A673 (cell line): ENCODE results near the gene TEX51. TPM values are rescaled to one million over a fixed set of nuclear protein-coding genes. Genes with fewer than 3 reads are reported as not detected.

Experiments used
- BruUV-seq: library from RNA; stranded (reverse); fragments of 400-500 nt; replicated peaks from 2 replicates; lab custom pipeline; 2021; lab: Mats Ljungman, UMichigan
- CTCF ChIA-PET: fragments of 300-600 bp; sonication (Branson Sonifier 250); formaldehyde crosslinking; loops from one replicate; lab custom pipeline; 2022; ENCODE audit warnings: antibody characterized with exemption; lab: Charles Lee
- POLR2A ChIA-PET: fragments of 300-600 bp; sonication (Branson Sonifier 250); formaldehyde crosslinking; loops from one replicate; lab custom pipeline; 2022; ENCODE audit warnings: antibody characterized with exemption; ENCODE audit not compliant: low non-redundant PET; lab: Charles Lee
- DNase-seq: peaks from one replicate; pipeline ENCODE4 v3.0.0-alpha.2; 2015; ENCODE audit warnings: low spot score
- H3K27ac ChIP-seq: fragments of 200-600 bp; sonication (generic); 2 replicates; pipeline ENCODE4 v1.5.1; 2016; ENCODE audit warnings: mixed run types, low read depth, mild to moderate bottlenecking, mixed read lengths, antibody characterized with exemption, low read length; ENCODE audit not compliant: poor library complexity, severe bottlenecking
- H3K27me3 ChIP-seq: fragments of 200-600 bp; sonication (generic); replicated peaks from 2 replicates; pipeline ENCODE4 v1.6.1; 2017; ENCODE audit warnings: mixed run types, low read depth, mild to moderate bottlenecking, mixed read lengths, antibody characterized with exemption, low read length; ENCODE audit not compliant: insufficient read depth, poor library complexity
- H3K36me3 ChIP-seq: fragments of 200-600 bp; sonication (generic); 2 replicates; pipeline ENCODE4 v1.6.1; 2016; ENCODE audit warnings: mixed run types, mild to moderate bottlenecking, mixed read lengths, antibody characterized with exemption, low read length; ENCODE audit not compliant: insufficient read depth, poor library complexity, severe bottlenecking
- H3K4me1 ChIP-seq: fragments of 200-600 bp; sonication (generic); 2 replicates; pipeline ENCODE4 v1.6.1; 2017; ENCODE audit warnings: mixed run types, mild to moderate bottlenecking, mixed read lengths, antibody characterized with exemption, low read length; ENCODE audit not compliant: insufficient read depth, poor library complexity, severe bottlenecking
- H3K4me3 ChIP-seq: fragments of 200-600 bp; sonication (generic); 2 replicates; pipeline ENCODE4 v1.5.1; 2016; ENCODE audit warnings: low read depth, mixed run types, mild to moderate bottlenecking, mixed read lengths, low read length; ENCODE audit not compliant: poor library complexity, severe bottlenecking
- H3K9me3 ChIP-seq: fragments of 200-600 bp; sonication (generic); 2 replicates; pipeline ENCODE4 v1.6.1; 2016; ENCODE audit warnings: mixed run types, low read depth, mild to moderate bottlenecking, mixed read lengths, antibody characterized with exemption, low read length; ENCODE audit not compliant: poor library complexity, severe bottlenecking
- CTCF ChIP-seq: fragments of 300-800, 200-600 bp; sonication (generic); conservative IDR thresholded peaks from 2 replicates; pipeline ENCODE4 v1.5.1; 2017; ENCODE audit warnings: low read depth, mild to moderate bottlenecking, antibody characterized with exemption, low read length, moderate library complexity, mixed read lengths
- EZH2 ChIP-seq: fragments of 200-600 bp; sonication (generic); IDR thresholded peaks from 2 replicates; pipeline ENCODE4 v1.6.1; 2017; ENCODE audit warnings: borderline replicate concordance, low read depth, mild to moderate bottlenecking, mixed read lengths, antibody characterized with exemption, low read length; ENCODE audit not compliant: poor library complexity, severe bottlenecking
- intact Hi-C: fragments of 100-400 bp; cut with micrococcal nuclease; formaldehyde crosslinking; loops from one replicate; pipeline ENCODE4 v1.10.0; 2022; ENCODE audit not compliant: unreplicated experiment
- total RNA-seq: library from RNA; stranded (reverse); gene quantifications from 2 replicates; pipeline ENCODE4 v1.2.3, GENCODE V29; 2021

Gene TEX51
- total RNA-seq, 1 experiment from 2014 or later: not detected

GRCh38 chr2:126874961-126875360 lies 23.7 kb upstream of the TEX51 start:
- no peak for TF ChIP-seq EZH2
- no peak for TF ChIP-seq CTCF
- intact Hi-C loops: no loop called here
- no peaks in the 10 kb centered on the region for H3K9me3 ChIP-seq
- no peak for DNase-seq
- H3K36me3 ChIP-seq: no peaks in the 10 kb centered on the region
- ChIA-PET POLR2A (no interaction called here), CTCF (no interaction called here)
- no peak overlapping the region for H3K27ac ChIP-seq
- no peaks in the 10 kb centered on the region for H3K27me3 ChIP-seq
- H3K4me1 ChIP-seq: no peaks in the 10 kb centered on the region
- no TSS peak for BruUV-seq
- H3K4me3 ChIP-seq: no peak overlapping the region

- Histone ChIP-seq H3K4me1 (no peaks in the 10 kb centered on the region), H3K27ac (no peak overlapping the region), H3K9me3 (no peaks in the 10 kb centered on the region), H3K36me3 (no peaks in the 10 kb centered on the region), H3K4me3 (no peak overlapping the region), H3K27me3 (no peaks in the 10 kb centered on the region)
- TF ChIP-seq CTCF (no peak), EZH2 (no peak)
- no peak for DNase-seq
- ChIA-PET POLR2A (no interaction called here), CTCF (no interaction called here)
- no TSS peak for BruUV-seq
- intact Hi-C loops: no loop called here
Observed at GRCh38 chr2:126876631-126877030, 22.1 kb upstream of the TEX51 start.

GRCh38 chr2:126877041-126877440 lies 21.6 kb upstream of the TEX51 start:
- Histone ChIP-seq H3K27me3 (no peaks in the 10 kb centered on the region), H3K9me3 (no peaks in the 10 kb centered on the region), H3K27ac (no peak overlapping the region), H3K4me3 (no peak overlapping the region), H3K4me1 (no peaks in the 10 kb centered on the region), H3K36me3 (no peaks in the 10 kb centered on the region)
- no peak for DNase-seq
- TF ChIP-seq EZH2 (no peak), CTCF (no peak)
- POLR2A ChIA-PET: no interaction called here
- CTCF ChIA-PET: no interaction called here
- BruUV-seq: no TSS peak
- intact Hi-C loops: no loop called here
